GM12878 (cell line): ENCODE data around the gene FGD4. TPM values are rescaled to one million over a fixed set of nuclear protein-coding genes. Genes with fewer than 3 reads are reported as not detected.

Experiments used
- ATAC-seq: fragments of 200-7000 bp; cut with Tn5 transposase; 3 replicates; pipeline ENCODE4 v1.9.1; 2020; ENCODE audit warnings: mild to moderate bottlenecking, moderate library complexity
- BruUV-seq: library from RNA; stranded (reverse); fragments of 400-500 nt; replicated peaks from 2 replicates; lab custom pipeline; 2021; lab: Mats Ljungman, UMichigan
- CTCF ChIA-PET: fragments of 300-600 bp; sonication (Branson Sonifier 250); formaldehyde crosslinking; extraction: SDS; loops from one replicate; lab custom pipeline; 2021; ENCODE audit warnings: inconsistent platforms; lab: Yijun Ruan, JAX
- POLR2A ChIA-PET: fragments of 350-600 bp; formaldehyde crosslinking; extraction: SDS; loops from one replicate; lab custom pipeline; 2021; ENCODE audit warnings: inconsistent platforms; lab: Charles Lee
- RAD21 ChIA-PET: fragments of 300-600 bp; sonication (Branson Sonifier 250); formaldehyde crosslinking; loops from one replicate; lab custom pipeline; 2023; ENCODE audit warnings: antibody characterized with exemption; ENCODE audit not compliant: unreplicated experiment; lab: Charles Lee
- SMC1A ChIA-PET: fragments of 300-600 bp; sonication (Branson Sonifier 250); formaldehyde crosslinking; loops from one replicate; lab custom pipeline; 2023; ENCODE audit not compliant: unreplicated experiment, uncharacterized antibody; lab: Charles Lee
- DNase-seq: peaks from one replicate; pipeline ENCODE4 v3.0.0-alpha.2; 2011; ENCODE audit warnings: low read depth, low spot score
- FAIRE-seq: peaks from 3 replicates; lab custom pipeline; 2011; peaks lifted over from hg19 to GRCh38; lab: Jason Lieb, UNC
- H2AFZ ChIP-seq: 2 replicates; pipeline ENCODE4 v1.6.0; 2011; ENCODE audit warnings: low read depth, low read length, control low read depth; ENCODE audit not compliant: control insufficient read depth
- H3K27ac ChIP-seq: 2 replicates; pipeline ENCODE4 v1.5.1; 2011; ENCODE audit warnings: control low read depth; ENCODE audit not compliant: control insufficient read depth, insufficient read depth
- H3K27me3 ChIP-seq, 2 experiments: replicated peaks in 1 of 2; 2 replicates each; pipeline versions ENCODE4 v1.6.0 to v1.6.1; 2011; ENCODE audit warnings: low read length in 1 of 2; ENCODE audit not compliant: control insufficient read depth in 2 of 2, insufficient read depth in 2 of 2
- H3K36me3 ChIP-seq, 2 experiments: 2 replicates each; pipeline ENCODE4 v1.5.1; 2011; ENCODE audit warnings: low read length in 1 of 2; ENCODE audit not compliant: control insufficient read depth in 2 of 2, insufficient read depth in 2 of 2
- H3K4me1 ChIP-seq: 2 replicates; pipeline ENCODE4 v1.6.1; 2011; ENCODE audit warnings: mild to moderate bottlenecking, low read length, moderate library complexity, mixed read lengths; ENCODE audit not compliant: control insufficient read depth, insufficient read depth
- H3K4me2 ChIP-seq: 2 replicates; pipeline ENCODE4 v1.6.0; 2011; ENCODE audit warnings: control low read depth; ENCODE audit not compliant: control insufficient read depth, insufficient read depth
- H3K4me3 ChIP-seq: fragments of 200-600 bp; sonication (generic); 2 replicates; pipeline ENCODE4 v1.5.1; 2016
- H3K79me2 ChIP-seq: 2 replicates; pipeline ENCODE4 v1.6.0; 2011; ENCODE audit warnings: low read length; ENCODE audit not compliant: control insufficient read depth, insufficient read depth
- H3K9ac ChIP-seq: 2 replicates; pipeline ENCODE4 v1.8.0; 2011; ENCODE audit warnings: low read length, control low read depth, mixed read lengths; ENCODE audit not compliant: control insufficient read depth, insufficient read depth
- H3K9me3 ChIP-seq: replicated peaks from 3 replicates; pipeline ENCODE4 v1.5.1; 2011; ENCODE audit warnings: mild to moderate bottlenecking, low read length; ENCODE audit not compliant: control insufficient read depth, insufficient read depth
- H4K20me1 ChIP-seq: 2 replicates; pipeline ENCODE4 v1.6.0; 2011; ENCODE audit not compliant: control insufficient read depth, insufficient read depth
- ASH2L ChIP-seq: fragments of 300-600, 200-600 bp; sonication (generic); IDR thresholded peaks from 2 replicates; pipeline ENCODE4 v1.6.1; 2017; ENCODE audit warnings: low read depth, mild to moderate bottlenecking, borderline replicate concordance
- EGR1 ChIP-seq, 2 experiments: IDR thresholded peaks; 1 replicate in 1 of 2; 2 replicates in 1 of 2; pipeline ENCODE4 v1.6.1; 2011 to 2012; ENCODE audit warnings: low read depth in 2 of 2, low read length in 2 of 2, borderline replicate concordance in 1 of 2, mild to moderate bottlenecking in 1 of 2, moderate library complexity in 1 of 2
- FOS ChIP-seq: IDR thresholded peaks from 3 replicates; pipeline ENCODE4 v1.6.1; 2011; ENCODE audit warnings: borderline replicate concordance; ENCODE audit not compliant: insufficient read length; ENCODE audit errors: extremely low read depth
- JUND ChIP-seq: IDR thresholded peaks from 2 replicates; pipeline ENCODE4 v1.6.1; 2012; ENCODE audit warnings: low read depth, mild to moderate bottlenecking, low read length, improper control_type of control experiment, moderate library complexity
- MTA3 ChIP-seq: IDR thresholded peaks from 2 replicates; pipeline ENCODE4 v1.6.1; 2012; ENCODE audit warnings: low read length, inconsistent platforms, borderline replicate concordance
- NFIC ChIP-seq: IDR thresholded peaks from 2 replicates; pipeline ENCODE4 v1.6.1; 2012; ENCODE audit warnings: low read depth, mild to moderate bottlenecking, inconsistent platforms, low read length, moderate library complexity
- SUPT20H ChIP-seq: IDR thresholded peaks from 2 replicates; pipeline ENCODE4 v1.6.1; 2011; ENCODE audit warnings: low read depth, mild to moderate bottlenecking, low read length, moderate library complexity, borderline replicate concordance; ENCODE audit not compliant: control insufficient read depth
- TARDBP ChIP-seq: IDR thresholded peaks from 2 replicates; pipeline ENCODE4 v1.6.1; 2016; ENCODE audit warnings: borderline replicate concordance
- ZBTB40 ChIP-seq: fragments of 450-650 bp; IDR thresholded peaks from 2 replicates; pipeline ENCODE4 v1.6.1; 2016; ENCODE audit warnings: mild to moderate bottlenecking, moderate library complexity, borderline replicate concordance
- WGBS: methylation state at CpG from one replicate; pipeline ENCODE4 v1.1.6; 2016; ENCODE audit warnings: low lambda C conversion rate; ENCODE audit not compliant: insufficient replicate concordance, insufficient coverage; ENCODE audit errors: missing lambda C conversion rate; 5-methylcytosine and 5-hydroxymethylcytosine counted together
- in situ Hi-C: fragments of 300-500 bp; cut with MboI; formaldehyde crosslinking; loops from 9 replicates; pipeline ENCODE4 v1.14.3; 2018; ENCODE audit warnings: mixed read lengths
- intact Hi-C: fragments of 100-400 bp; cut with micrococcal nuclease; formaldehyde crosslinking; loops from one replicate; pipeline ENCODE4 v1.14.2; 2022; ENCODE audit not compliant: unreplicated experiment
- polyA plus RNA-seq, 11 experiments: library from polyadenylated mRNA; depleted of rRNA in 4 of 11; unstranded in 6 of 11; stranded (reverse) in 5 of 11; fragments of >200 nt; fragmentation: Nextera tagmentation in 4 of 11; fragmentation: Illumina TruSeq in 1 of 11; extraction: Ambion mirVana in 4 of 11; extraction: Trizol in 1 of 11; gene quantifications; 1 replicate in 1 of 11; 2 replicates in 10 of 11; pipeline versions ENCODE4 v1.2.1 to v1.2.3, GENCODE V29; 2011 to 2016; ENCODE audit warnings: inconsistent platforms in 2 of 11, missing spikeins in 2 of 11, low read depth in 1 of 11
- total RNA-seq, 4 experiments: library from RNA; depleted of rRNA in 3 of 4; stranded (reverse); fragments of >200 nt in 3 of 4; fragmentation: Illumina TruSeq in 1 of 4; extraction: Trizol in 1 of 4; gene quantifications; 2 replicates each; pipeline versions ENCODE4 v1.2.1 to v1.2.3, GENCODE V29; 2013 to 2021

Gene FGD4
- total and polyA plus RNA-seq, 10 of the 15 experiments (the other 5 are each of a cell fraction or from before 2014, with no cell fraction given): 0.01 to 0.18 (median 0.08) TPM; not detected in 3

GRCh38 chr12:32662665-32663064 lies 263.3 kb downstream of the FGD4 start:
- intact Hi-C loops: no loop called here
- in situ Hi-C loops: no loop called here
- POLR2A ChIA-PET: interaction anchor here (0.5 kb wide), 1 partner anchor 135 kb away, joined by 3 read pairs; no protein-coding TSS in a partner anchor

More at GRCh38 chr12:32662665-32663064, 263.3 kb downstream of the FGD4 start:
- BruUV-seq: no TSS peak
- no peak overlapping the region for H3K27ac ChIP-seq
- H4K20me1 ChIP-seq: no peaks in the 10 kb centered on the region
- no peak for FAIRE-seq
- no peaks in the 10 kb centered on the region for H3K36me3 ChIP-seq
- no peak overlapping the region for H3K9ac ChIP-seq
- no peaks in the 10 kb centered on the region for H3K27me3 ChIP-seq
- ChIA-PET SMC1A (no interaction called here), RAD21 (interaction anchor here (1.2 to 1.6 kb wide), 4 partner anchors 10 to 211 kb away, joined by 3 to 9 read pairs (median 6); partner anchors contain the start of gene YARS2), CTCF (interaction anchor here (0.6 to 4.5 kb wide), 4 partner anchors 9 to 1385 kb away, joined by 3 to 27 read pairs (median 5); no protein-coding TSS in a partner anchor)
- H3K4me2 ChIP-seq: no peak overlapping the region
- 31% methylated on average over 2 of the region's 2 CpGs for WGBS
- H3K79me2 ChIP-seq: no peaks in the 10 kb centered on the region
- H3K4me3 ChIP-seq: no peak overlapping the region
- TF ChIP-seq FOS: no peak
- no peak for TF ChIP-seq NFIC
- no peak for TF ChIP-seq JUND
- no peak for TF ChIP-seq TARDBP
- TF ChIP-seq MTA3: no peak
- no peak for TF ChIP-seq ASH2L
- no peak for TF ChIP-seq ZBTB40
- TF ChIP-seq EGR1 (IDR thresholded peaks at IDR 0.05; ENCODE audit: borderline replicate concordance in 1 of 2, low read depth in 2 of 2, low read length in 2 of 2): no peak
- TF ChIP-seq SUPT20H: no peak
- DNase-seq: no peak
- no peaks in the 10 kb centered on the region for H3K4me1 ChIP-seq
- H3K9me3 ChIP-seq: no peaks in the 10 kb centered on the region
- no peak for ATAC-seq
- H2AFZ ChIP-seq: no peak overlapping the region
